CD14-positive monocyte (primary cell): ENCODE results near the gene ZNF407. TPM values are rescaled to one million over a fixed set of nuclear protein-coding genes. Genes with fewer than 3 reads are reported as not detected.

Experiments
- DNase-seq, 3 donors: peaks; one replicate each; pipeline ENCODE4 v3.0.0-alpha.2; 2011 to 2022
- H2AFZ ChIP-seq: 2 replicates; pipeline ENCODE4 v1.6.0; 2012; ENCODE audit warnings: mild to moderate bottlenecking, low read depth, low read length, inconsistent platforms; ENCODE audit not compliant: insufficient read depth, poor library complexity, severe bottlenecking
- H3K27ac ChIP-seq, 2 donors: 1 replicate in 1 of 2; 2 replicates in 1 of 2; pipeline ENCODE4 v1.5.1; 2012 to 2013; ENCODE audit warnings: low read length in 2 of 2, control low read depth in 1 of 2, inconsistent platforms in 1 of 2, low read depth in 1 of 2, mild to moderate bottlenecking in 1 of 2
- H3K27me3 ChIP-seq, 2 donors: one replicate each; pipeline versions ENCODE4 v1.6.0 to v1.6.1; 2011 to 2013; ENCODE audit warnings: low read length in 2 of 2; ENCODE audit not compliant: control insufficient read depth in 2 of 2, insufficient read depth in 2 of 2
- H3K36me3 ChIP-seq, 2 donors: replicated peaks in 1 of 2; 1 replicate in 1 of 2; 2 replicates in 1 of 2; pipeline versions ENCODE4 v1.5.1 to v1.6.1; 2012 to 2013; ENCODE audit warnings: low read length in 2 of 2, control low read depth in 1 of 2, inconsistent platforms in 1 of 2, mild to moderate bottlenecking in 1 of 2; ENCODE audit not compliant: insufficient read depth in 2 of 2, control insufficient read depth in 1 of 2
- H3K4me1 ChIP-seq, 2 donors: 1 replicate in 1 of 2; 2 replicates in 1 of 2; pipeline versions ENCODE4 v1.5.1 to v1.6.1; 2012 to 2013; ENCODE audit warnings: low read length in 2 of 2, control low read depth in 1 of 2, inconsistent platforms in 1 of 2, mild to moderate bottlenecking in 1 of 2, moderate library complexity in 1 of 2; ENCODE audit not compliant: insufficient read depth in 2 of 2, control insufficient read depth in 1 of 2
- H3K4me2 ChIP-seq: replicated peaks from 2 replicates; pipeline ENCODE3; 2012; ENCODE audit warnings: low read length, moderate library complexity, mild to moderate bottlenecking; ENCODE audit not compliant: poor library complexity, severe bottlenecking; ENCODE audit errors: extremely low read depth
- H3K4me3 ChIP-seq, 3 experiments: fragments of 200-600 bp in 1 of 3; sonication (generic) in 1 of 3; replicated peaks in 1 of 3; 1 replicate in 2 of 3; 2 replicates in 1 of 3; pipeline ENCODE4 v1.5.1; 2011 to 2013; ENCODE audit warnings: low read length in 3 of 3, mild to moderate bottlenecking in 3 of 3, control low read depth in 2 of 3, low read depth in 2 of 3, inconsistent platforms in 1 of 3, moderate library complexity in 1 of 3
- H3K79me2 ChIP-seq: 2 replicates; pipeline ENCODE4 v1.6.0; 2012; ENCODE audit warnings: mild to moderate bottlenecking, control low read depth, inconsistent platforms, low read length, moderate library complexity; ENCODE audit not compliant: insufficient read depth
- H3K9ac ChIP-seq: 2 replicates; pipeline ENCODE4 v1.6.0; 2017; ENCODE audit warnings: low read length, mild to moderate bottlenecking; ENCODE audit not compliant: insufficient read depth, poor library complexity, severe bottlenecking
- H3K9me3 ChIP-seq, 2 donors: replicated peaks in 1 of 2; 1 replicate in 1 of 2; 2 replicates in 1 of 2; pipeline versions ENCODE4 v1.5.1 to v1.6.1; 2012 to 2013; ENCODE audit warnings: low read length in 2 of 2, control low read depth in 1 of 2; ENCODE audit not compliant: control insufficient read depth in 1 of 2, insufficient read depth in 1 of 2
- H4K20me1 ChIP-seq: 2 replicates; pipeline ENCODE4 v1.6.0; 2012; ENCODE audit warnings: mild to moderate bottlenecking, low read length, control low read depth, moderate library complexity; ENCODE audit not compliant: insufficient read depth
- H3K27ac Mint-ChIP-seq, 7 donors: one replicate each; pipeline ENCODE4 v1.8.0; 2020; ENCODE audit warnings: mild to moderate bottlenecking in 7 of 7, mixed read lengths in 7 of 7, moderate library complexity in 6 of 7, inconsistent platforms in 2 of 7
- H3K27me3 Mint-ChIP-seq, 3 donors: one replicate each; pipeline ENCODE4 v1.8.0; 2021 to 2022; ENCODE audit warnings: low read depth in 3 of 3, mild to moderate bottlenecking in 3 of 3, mixed read lengths in 3 of 3, moderate library complexity in 3 of 3, inconsistent platforms in 1 of 3
- H3K36me3 Mint-ChIP-seq, 2 donors: one replicate each; pipeline ENCODE4 v1.8.0; 2020; ENCODE audit warnings: mixed read lengths in 2 of 2, inconsistent platforms in 1 of 2, mild to moderate bottlenecking in 1 of 2
- H3K4me1 Mint-ChIP-seq: one replicate; pipeline ENCODE4 v1.8.0; 2020; ENCODE audit warnings: mild to moderate bottlenecking, mixed read lengths
- H3K4me3 Mint-ChIP-seq, 2 donors: one replicate each; pipeline ENCODE4 v1.8.0; 2020; ENCODE audit warnings: mild to moderate bottlenecking in 2 of 2, mixed read lengths in 2 of 2, moderate library complexity in 1 of 2
- H3K9me3 Mint-ChIP-seq, 7 donors: one replicate each; pipeline ENCODE4 v1.8.0; 2020 to 2022; ENCODE audit warnings: mixed read lengths in 7 of 7, mild to moderate bottlenecking in 6 of 7, moderate library complexity in 6 of 7, inconsistent platforms in 2 of 7
- WGBS: methylation state at CpG from one replicate; pipeline ENCODE4 v1.1.5; 2013; ENCODE audit warnings: missing lambda C conversion rate; ENCODE audit not compliant: insufficient coverage; 5-methylcytosine and 5-hydroxymethylcytosine counted together
- intact Hi-C, 2 donors: fragments of 100-400 bp; cut with micrococcal nuclease; formaldehyde crosslinking; loops; one replicate each; pipeline versions ENCODE4 v1.15.0 to v1.15.1; 2023
- polyA plus RNA-seq, 3 donors: library from polyadenylated mRNA; depleted of rRNA in 1 of 3; unstranded in 2 of 3; stranded (reverse) in 1 of 3; fragments of 300-500 nt in 2 of 3; fragments of >200 nt in 1 of 3; fragmentation: Illumina TruSeq in 2 of 3; gene quantifications; 1 replicate in 2 of 3; 2 replicates in 1 of 3; pipeline ENCODE4 v1.2.3, GENCODE V29; 2012 to 2021
- TF ChIP-seq, protein P1 (sequence below): fragments of 200-600 bp; IDR thresholded peaks from one replicate; pipeline ENCODE4 v1.8.0; 2022; ENCODE audit warnings: antibody characterized with exemption, mild to moderate bottlenecking

The ZNF407 gene
- polyA plus RNA-seq, 3 donors, result 1.3 to 3.6 (median 1.6) TPM

DNA sequence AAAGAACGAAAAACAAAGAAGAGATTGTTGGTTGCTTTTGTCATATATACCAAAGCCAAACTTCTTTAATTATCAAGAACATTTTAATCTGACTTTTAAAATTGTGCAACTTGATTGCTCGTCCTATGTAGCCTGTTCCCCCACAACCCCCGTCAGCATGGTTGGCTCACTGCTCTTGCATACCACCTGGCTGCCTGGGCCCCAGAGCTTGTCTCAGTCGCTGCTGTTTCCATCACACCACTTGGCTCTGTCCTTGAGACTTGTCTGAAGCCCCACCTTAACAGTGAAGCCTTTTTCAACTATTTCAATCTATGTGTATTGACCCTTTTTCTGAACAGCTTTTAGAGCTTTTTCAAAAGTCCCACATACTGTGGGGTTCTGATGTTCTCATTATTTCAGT is 270.8 kb downstream of the ZNF407 start:
- Histone ChIP-seq H3K9ac (no peak overlapping the region), H3K9me3 (no peaks in the 10 kb centered on the region), H3K4me1 (no peaks in the 10 kb centered on the region), H3K79me2 (no peaks in the 10 kb centered on the region), H3K36me3 (no peaks in the 10 kb centered on the region), H3K27ac (no peak overlapping the region), H4K20me1 (no peaks in the 10 kb centered on the region), H2AFZ (no peak overlapping the region), H3K27me3 (no peaks in the 10 kb centered on the region), H3K4me3 (no peak overlapping the region), H3K4me2 (no peak overlapping the region)
- Mint-ChIP-seq H3K36me3 (peaks cover 0 to 2% of the 10 kb centered on the region in 2 donors), H3K4me1 (no peaks in the 10 kb centered on the region), H3K27ac (peak overlapping the region in 1 of 7 donors; percentile 33), H3K27me3 (no peaks in the 10 kb centered on the region), H3K4me3 (no peak overlapping the region), H3K9me3 (no peaks in the 10 kb centered on the region)
- intact Hi-C loops, result no loop called here
- no peak for DNase-seq
- WGBS, result 96% methylated on average over 3 of the region's 4 CpGs
- TF ChIP-seq, protein P1, sequence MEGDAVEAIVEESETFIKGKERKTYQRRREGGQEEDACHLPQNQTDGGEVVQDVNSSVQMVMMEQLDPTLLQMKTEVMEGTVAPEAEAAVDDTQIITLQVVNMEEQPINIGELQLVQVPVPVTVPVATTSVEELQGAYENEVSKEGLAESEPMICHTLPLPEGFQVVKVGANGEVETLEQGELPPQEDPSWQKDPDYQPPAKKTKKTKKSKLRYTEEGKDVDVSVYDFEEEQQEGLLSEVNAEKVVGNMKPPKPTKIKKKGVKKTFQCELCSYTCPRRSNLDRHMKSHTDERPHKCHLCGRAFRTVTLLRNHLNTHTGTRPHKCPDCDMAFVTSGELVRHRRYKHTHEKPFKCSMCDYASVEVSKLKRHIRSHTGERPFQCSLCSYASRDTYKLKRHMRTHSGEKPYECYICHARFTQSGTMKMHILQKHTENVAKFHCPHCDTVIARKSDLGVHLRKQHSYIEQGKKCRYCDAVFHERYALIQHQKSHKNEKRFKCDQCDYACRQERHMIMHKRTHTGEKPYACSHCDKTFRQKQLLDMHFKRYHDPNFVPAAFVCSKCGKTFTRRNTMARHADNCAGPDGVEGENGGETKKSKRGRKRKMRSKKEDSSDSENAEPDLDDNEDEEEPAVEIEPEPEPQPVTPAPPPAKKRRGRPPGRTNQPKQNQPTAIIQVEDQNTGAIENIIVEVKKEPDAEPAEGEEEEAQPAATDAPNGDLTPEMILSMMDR, result no peak

DNA sequence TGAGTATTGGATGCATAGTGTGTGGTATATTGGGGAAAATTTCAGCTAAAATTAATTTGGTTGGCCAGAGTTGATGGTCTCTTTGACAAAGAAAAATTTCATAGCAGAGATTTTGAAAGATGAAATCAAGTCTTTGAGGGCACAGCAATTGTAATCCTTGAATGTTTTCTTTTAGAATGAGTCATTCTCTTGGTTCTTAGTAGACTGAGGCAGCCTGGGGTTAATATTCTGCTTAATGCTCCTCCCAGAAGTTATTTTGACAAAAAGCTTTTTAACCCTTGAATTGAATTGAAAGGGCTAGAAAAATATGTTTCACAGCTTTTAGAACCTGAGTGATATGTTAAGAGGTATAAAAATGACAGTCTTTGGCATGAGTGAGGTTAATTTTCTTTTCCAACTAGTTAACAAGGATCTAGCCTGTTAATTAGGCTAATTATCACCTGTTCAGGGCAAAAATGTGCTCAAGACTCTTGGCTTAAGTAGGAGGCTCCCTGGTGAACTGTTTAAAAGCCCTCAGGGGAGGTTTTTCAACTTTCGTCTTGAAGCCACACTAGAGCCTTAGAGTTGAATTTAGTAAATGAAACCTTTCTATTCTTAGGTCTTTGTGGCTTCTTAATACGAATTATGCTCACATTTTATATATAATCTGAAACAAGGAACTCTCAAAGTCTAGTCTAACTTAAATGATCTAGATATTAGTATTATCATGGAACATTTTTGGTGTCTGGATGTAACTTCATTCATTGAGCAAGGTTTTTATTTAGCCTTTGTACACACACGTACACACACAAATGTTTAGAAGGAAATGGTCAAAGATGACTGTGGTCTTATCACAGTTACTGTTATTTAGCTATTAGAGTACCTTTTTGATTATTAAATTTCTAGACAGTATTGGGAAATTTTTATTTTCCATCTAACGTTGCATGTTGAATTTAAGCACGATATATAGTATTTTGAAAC is 272.5 kb downstream of the ZNF407 start:
- H4K20me1 ChIP-seq, result no peaks in the 10 kb centered on the region
- H3K9me3 ChIP-seq, result no peaks in the 10 kb centered on the region
- Mint-ChIP-seq H3K4me1 (no peaks in the 10 kb centered on the region), H3K36me3 (no peaks in the 10 kb centered on the region), H3K9me3 (no peaks in the 10 kb centered on the region), H3K27me3 (no peaks in the 10 kb centered on the region), H3K4me3 (no peak overlapping the region), H3K27ac (no peak overlapping the region)
- no peak overlapping the region for H3K9ac ChIP-seq
- no peak overlapping the region for H3K4me3 ChIP-seq
- DNase-seq, result no peak
- no peak overlapping the region for H2AFZ ChIP-seq
- WGBS, result no CpG with 5 or more reads among the region's 5 CpGs
- no peaks in the 10 kb centered on the region for H3K27me3 ChIP-seq
- no peaks in the 10 kb centered on the region for H3K4me1 ChIP-seq
- no peaks in the 10 kb centered on the region for H3K36me3 ChIP-seq
- no peak overlapping the region for H3K4me2 ChIP-seq
- H3K27ac ChIP-seq, result no peak overlapping the region
- intact Hi-C loops, result no loop called here
- TF ChIP-seq, protein P1, result no peak
- H3K79me2 ChIP-seq, result no peaks in the 10 kb centered on the region
